K562 (cell line): ENCODE measurements around the gene TP53BP1. TPM values are rescaled to one million over a fixed set of nuclear protein-coding genes. Genes with fewer than 3 reads are reported as not detected.

ENCODE experiments used
- CBX2 ChIP-seq: fragments of 200-600 bp; sonication (generic); IDR thresholded peaks from one replicate; pipeline ENCODE4 v1.6.1; 2012; ENCODE audit warnings: mild to moderate bottlenecking, low read length, inconsistent platforms; ENCODE audit not compliant: insufficient read depth, poor library complexity, severe bottlenecking
- CCNT2 ChIP-seq: IDR thresholded peaks from 2 replicates; pipeline ENCODE4 v1.6.1; 2011; ENCODE audit warnings: borderline replicate concordance, low read depth, mild to moderate bottlenecking, moderate library complexity, mixed read lengths, low read length; ENCODE audit not compliant: insufficient read length; ENCODE audit errors: extremely low read depth
- COPS2 ChIP-seq: fragments of 450-650 bp; conservative IDR thresholded peaks from 2 replicates; pipeline ENCODE4 v1.6.1; 2016; ENCODE audit warnings: mild to moderate bottlenecking, moderate library complexity
- FOXJ2 ChIP-seq: fragments of 200-800 bp; sonication (Bioruptor generic); IDR thresholded peaks from 2 replicates; pipeline ENCODE4 v1.6.1; 2016; ENCODE audit warnings: missing genetic modification characterization, missing compliant biosample characterization
- HMGN3 ChIP-seq: IDR thresholded peaks from 2 replicates; pipeline ENCODE4 v1.6.1; 2011; ENCODE audit warnings: borderline replicate concordance, low read depth, mild to moderate bottlenecking, mixed read lengths, low read length; ENCODE audit not compliant: insufficient read length; ENCODE audit errors: extremely low read depth
- ILK ChIP-seq: fragments of 450-650 bp; IDR thresholded peaks from 2 replicates; pipeline ENCODE4 v1.6.1; 2016; ENCODE audit warnings: missing genetic modification characterization, low read depth, mild to moderate bottlenecking, missing compliant biosample characterization, moderate library complexity, borderline replicate concordance
- RFX1 ChIP-seq: fragments of 450-650 bp; IDR thresholded peaks from 2 replicates; pipeline ENCODE4 v1.6.1; 2016; ENCODE audit warnings: mild to moderate bottlenecking, moderate library complexity
- RHOXF2B ChIP-seq: fragments of 250-450 bp; sonication (Bioruptor Pico); conservative IDR thresholded peaks from 2 replicates; pipeline ENCODE4 v1.5.1; 2021
- SLC30A9 ChIP-seq: fragments of 250-450 bp; sonication (Bioruptor Pico); IDR thresholded peaks from 2 replicates; pipeline ENCODE4 v1.8.0; 2022; ENCODE audit warnings: mild to moderate bottlenecking, moderate library complexity
- ZNF586 ChIP-seq: fragments of 450-650 bp; formaldehyde crosslinking; conservative IDR thresholded peaks from 2 replicates; pipeline ENCODE4 v1.4.0; 2020; ENCODE audit warnings: mild to moderate bottlenecking, moderate library complexity
- ZNF639 ChIP-seq, 2 experiments: fragments of 200-800 bp in 1 of 2; sonication (Bioruptor generic) in 1 of 2; sonication (generic) in 1 of 2; formaldehyde crosslinking in 1 of 2; IDR thresholded peaks in 1 of 2; conservative IDR thresholded peaks in 1 of 2; 2 replicates each; pipeline versions ENCODE4 v1.5.0 to v1.6.1; 2016 to 2020; ENCODE audit warnings: missing compliant biosample characterization in 1 of 2, missing genetic modification characterization in 1 of 2, missing genetic modification reagents in 1 of 2
- ZNF75A ChIP-seq: fragments of 450-650 bp; formaldehyde crosslinking; IDR thresholded peaks from 2 replicates; pipeline ENCODE4 v1.4.0; 2020; ENCODE audit warnings: mild to moderate bottlenecking
- polyA plus RNA-seq, 8 experiments: library from polyadenylated mRNA; depleted of rRNA in 4 of 8; stranded (reverse) in 5 of 8; unstranded in 3 of 8; fragments of >200 nt; fragmentation: Nextera tagmentation in 2 of 8; fragmentation: Illumina TruSeq in 1 of 8; extraction: Ambion mirVana in 2 of 8; extraction: Trizol in 1 of 8; gene quantifications; 2 replicates each; pipeline versions ENCODE4 v1.2.1 to v1.2.3, GENCODE V29; 2011 to 2014; ENCODE audit warnings: inconsistent platforms in 1 of 8, missing spikeins in 1 of 8
- total RNA-seq, 7 experiments: library from RNA; depleted of rRNA in 6 of 7; stranded (reverse); fragments of >200 nt in 6 of 7; fragmentation: Illumina TruSeq in 2 of 7; extraction: Trizol in 2 of 7; gene quantifications; 2 replicates each; pipeline versions ENCODE4 v1.2.1 to v1.2.3, GENCODE V29; 2011 to 2021; ENCODE audit warnings: low replicate concordance in 1 of 7
- TF ChIP-seq, protein P1 (sequence below): fragments of 450-650 bp; IDR thresholded peaks from one replicate; pipeline ENCODE4 v1.6.1; 2018; ENCODE audit warnings: mild to moderate bottlenecking, moderate library complexity; ENCODE audit not compliant: partially characterized antibody

The TP53BP1 gene
- total and polyA plus RNA-seq, 9 of the 15 experiments (the other 6 are each of a cell fraction or from before 2014, with no cell fraction given), result 5.7 to 63.3 (median 30.9) TPM

DNA sequence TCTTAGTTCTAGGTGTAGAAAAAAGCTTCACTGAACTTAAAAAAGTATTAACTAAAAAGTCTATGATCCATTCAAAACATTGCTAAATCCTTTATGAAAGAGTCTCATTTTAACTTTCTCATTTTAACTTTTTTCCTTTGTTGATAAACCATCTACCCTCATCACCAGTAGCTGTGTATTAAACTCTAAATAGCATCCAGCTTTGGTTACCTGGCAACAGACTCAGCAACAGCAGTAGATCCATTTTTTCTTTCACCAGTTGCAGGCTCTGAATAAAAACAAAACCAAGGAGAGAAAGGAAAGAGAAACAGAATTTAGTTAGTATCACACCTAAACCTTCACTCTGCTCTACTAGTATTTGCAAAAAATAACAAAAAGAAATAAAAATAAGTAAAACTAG is 51.6 kb downstream of the TP53BP1 start (continued):
- no peak for TF ChIP-seq ZNF586
- no peak for TF ChIP-seq ZNF75A (CRISPR knock-in tag)
- TF ChIP-seq HMGN3, result no peak
- TF ChIP-seq, protein P1, sequence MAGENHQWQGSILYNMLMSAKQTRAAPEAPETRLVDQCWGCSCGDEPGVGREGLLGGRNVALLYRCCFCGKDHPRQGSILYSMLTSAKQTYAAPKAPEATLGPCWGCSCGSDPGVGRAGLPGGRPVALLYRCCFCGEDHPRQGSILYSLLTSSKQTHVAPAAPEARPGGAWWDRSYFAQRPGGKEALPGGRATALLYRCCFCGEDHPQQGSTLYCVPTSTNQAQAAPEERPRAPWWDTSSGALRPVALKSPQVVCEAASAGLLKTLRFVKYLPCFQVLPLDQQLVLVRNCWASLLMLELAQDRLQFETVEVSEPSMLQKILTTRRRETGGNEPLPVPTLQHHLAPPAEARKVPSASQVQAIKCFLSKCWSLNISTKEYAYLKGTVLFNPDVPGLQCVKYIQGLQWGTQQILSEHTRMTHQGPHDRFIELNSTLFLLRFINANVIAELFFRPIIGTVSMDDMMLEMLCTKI, result no peak
- peak in 1 of 2 experiments; percentile 40; a peak in 1 of 4 replicates for TF ChIP-seq ZNF639 (CRISPR knock-in tag; conservative IDR thresholded peaks at IDR 0.05 in 1 of 2, IDR thresholded peaks at IDR 0.05 in 1 of 2)
- TF ChIP-seq CCNT2, result no peak
- no peak for TF ChIP-seq COPS2
- TF ChIP-seq SLC30A9 (CRISPR knock-in tag), result no peak
- TF ChIP-seq RHOXF2B (CRISPR knock-in tag), result no peak
- TF ChIP-seq CBX2, result no peak
- TF ChIP-seq ILK (tag), result no peak
- TF ChIP-seq RFX1, result peak; percentile 87
- TF ChIP-seq FOXJ2 (tag), result peak; percentile 61; the same call in 1 of the 2 replicates
- TF ChIP-seq, all 486 proteins: peak for 4
